Frontal cortex (tissue), 4 donors: ENCODE measurements around the gene HIGD1C. TPM values are rescaled to one million over a fixed set of nuclear protein-coding genes. Genes with fewer than 3 reads are reported as not detected.
A peak's percentile ranks its signal among the peaks of the same experiment; 100 is the strongest.
"Not testable (repeated sequence)": the region's sequence is repeated elsewhere in the genome, so short reads cannot be mapped to it uniquely, and the experiment has no call there.

Experiments
- DNase-seq, 2 donors: peaks; one replicate each; pipeline ENCODE4 v3.0.0; 2012; ENCODE audit warnings: low spot score in 2 of 2
- FAIRE-seq: peaks from 2 replicates; lab custom pipeline; 2012; peaks lifted over from hg19 to GRCh38; lab: Jason Lieb, UNC
- total RNA-seq: library from RNA; depleted of rRNA; stranded (reverse); fragments of >200 nt; gene quantifications from one replicate; pipeline ENCODE4 v1.2.3, GENCODE V29; 2014
- donor health status: control.
- donor health status: control.
- donor health status: control.

Gene HIGD1C
- not detected for total RNA-seq

GRCh38 chr12:50952510-50952909, at the start of gene HIGD1C:
Gene HIGD1C (plus strand): TSS chr12:50952544. CDS start chr12:50953999, 1,455 bp downstream.
- DNase-seq (no peak), FAIRE-seq (no peak)

GRCh38 chr12:50908479-50908878, 43.9 kb upstream of the HIGD1C start:
- not testable (repeated sequence) for FAIRE-seq, DNase-seq

GRCh38 chr12:50912361-50912760, 40.0 kb upstream of the HIGD1C start:
- DNase-seq, FAIRE-seq: not testable (repeated sequence)

GRCh38 chr12:50913224-50913623, 39.1 kb upstream of the HIGD1C start:
- DNase-seq (no peak), FAIRE-seq (no peak)

GRCh38 chr12:50914872-50915484, 37.4 kb upstream of the HIGD1C start:
- no peak for DNase-seq

GRCh38 chr12:50916292-50916691, 36.1 kb upstream of the HIGD1C start:
- DNase-seq = no peak
- no peak for FAIRE-seq

More at GRCh38 chr12:50914872-50915484, 37.4 kb upstream of the HIGD1C start:
- no peak for FAIRE-seq

GRCh38 chr12:50918584-50919316, 33.6 kb upstream of the HIGD1C start:
- no peak for FAIRE-seq
- no peak for DNase-seq

GRCh38 chr12:50922820-50923219, 29.5 kb upstream of the HIGD1C start:
- no peak for FAIRE-seq
- no peak for DNase-seq

GRCh38 chr12:50923361-50924130, 28.8 kb upstream of the HIGD1C start:
- DNase-seq (no peak), FAIRE-seq (no peak)

- DNase-seq = no peak
- no peak for FAIRE-seq
These were observed 28.3 kb upstream of the HIGD1C start for GRCh38 chr12:50924131-50924438.

- peak in 1 of 2 donors; percentile 43 for DNase-seq
- no peak for FAIRE-seq
These were observed 27.7 kb upstream of the HIGD1C start for GRCh38 chr12:50924439-50925341.

- DNase-seq (no peak), FAIRE-seq (no peak)
These were observed 27.0 kb upstream of the HIGD1C start for GRCh38 chr12:50925342-50925651.

GRCh38 chr12:50925920-50926319, 26.4 kb upstream of the HIGD1C start:
- no peak for FAIRE-seq
- no peak for DNase-seq

GRCh38 chr12:50926415-50926814, 25.9 kb upstream of the HIGD1C start:
- FAIRE-seq (no peak), DNase-seq (no peak)

GRCh38 chr12:50926932-50927331, 25.4 kb upstream of the HIGD1C start:
- not testable (repeated sequence) for DNase-seq, FAIRE-seq

GRCh38 chr12:50927356-50927755, 25.0 kb upstream of the HIGD1C start:
- FAIRE-seq (no peak), DNase-seq (no peak)

- no peak for FAIRE-seq
- no peak for DNase-seq
These were observed 24.5 kb upstream of the HIGD1C start for GRCh38 chr12:50927766-50928224.

- FAIRE-seq = no peak
These were observed 24.0 kb upstream of the HIGD1C start for GRCh38 chr12:50928392-50928791.

GRCh38 chr12:50929831-50930230, 22.5 kb upstream of the HIGD1C start:
- DNase-seq (no peak), FAIRE-seq (no peak)

More at GRCh38 chr12:50928392-50928791, 24.0 kb upstream of the HIGD1C start:
- DNase-seq = no peak

GRCh38 chr12:50930477-50930876, 21.9 kb upstream of the HIGD1C start:
- not testable (repeated sequence) for DNase-seq, FAIRE-seq
